OCI-LY1 (cell line): ENCODE measurements around the gene SNX24.

Source experiments
- H2AFZ ChIP-seq: fragments of 200-600 bp; sonication (generic), shearing (Covaris generic); 2 replicates; pipeline ENCODE4 v1.6.0; 2014; ENCODE audit warnings: antibody characterized with exemption, mild to moderate bottlenecking, low read length
- H3F3A ChIP-seq: fragments of 200-600 bp; sonication (generic), shearing (Covaris generic); 2 replicates; pipeline ENCODE4 v1.6.0; 2014; ENCODE audit warnings: mild to moderate bottlenecking, antibody characterized with exemption, low read length, moderate library complexity; ENCODE audit not compliant: insufficient read depth
- H3K27ac ChIP-seq: fragments of 200-600 bp; sonication (generic); 2 replicates; pipeline ENCODE4 v1.5.1; 2014; ENCODE audit warnings: low read length, mixed run types, mild to moderate bottlenecking, low read depth; ENCODE audit not compliant: poor library complexity, severe bottlenecking
- H3K27me3 ChIP-seq: fragments of 200-600 bp; sonication (generic); 2 replicates; pipeline ENCODE4 v1.6.0; 2014; ENCODE audit warnings: antibody characterized with exemption, mild to moderate bottlenecking, low read length, moderate library complexity; ENCODE audit not compliant: insufficient read depth
- H3K36me3 ChIP-seq: fragments of 200-600 bp; sonication (generic); 2 replicates; pipeline ENCODE4 v1.6.1; 2014; ENCODE audit warnings: mild to moderate bottlenecking, antibody characterized with exemption, low read length, moderate library complexity, mixed read lengths; ENCODE audit not compliant: insufficient read depth
- H3K4me1 ChIP-seq: fragments of 200-600 bp; sonication (generic); 2 replicates; pipeline ENCODE4 v1.5.1; 2014; ENCODE audit warnings: mild to moderate bottlenecking, low read length, moderate library complexity; ENCODE audit not compliant: insufficient read depth, severe bottlenecking
- H3K4me2 ChIP-seq: fragments of 200-600 bp; sonication (generic), shearing (Covaris generic); 2 replicates; pipeline ENCODE4 v1.6.1; 2014; ENCODE audit warnings: low read length
- H3K4me3 ChIP-seq: fragments of 200-600 bp; sonication (generic); 2 replicates; pipeline ENCODE4 v1.5.1; 2014; ENCODE audit warnings: low read length, low read depth, mild to moderate bottlenecking, mixed read lengths; ENCODE audit not compliant: poor library complexity, severe bottlenecking
- H3K79me2 ChIP-seq: fragments of 200-600 bp; shearing (Covaris generic); 2 replicates; pipeline ENCODE4 v1.6.1; 2016; ENCODE audit warnings: mixed run types, low read length, mixed read lengths; ENCODE audit not compliant: insufficient read depth
- H3K9ac ChIP-seq: fragments of 200-600 bp; sonication (generic), shearing (Covaris generic); 2 replicates; pipeline ENCODE4 v1.6.1; 2014; ENCODE audit warnings: mild to moderate bottlenecking, low read length, mixed read lengths
- H3K9me2 ChIP-seq: fragments of 200-600 bp; sonication (generic), shearing (Covaris generic); 2 replicates; pipeline ENCODE4 v1.6.1; 2014; ENCODE audit warnings: low read depth, mild to moderate bottlenecking, low read length, mixed read lengths
- H3K9me3 ChIP-seq: fragments of 200-600 bp; shearing (Covaris generic); 2 replicates; pipeline ENCODE4 v1.6.1; 2014; ENCODE audit warnings: low read length, mixed read lengths
- H4K20me1 ChIP-seq: fragments of 200-600 bp; sonication (generic), shearing (Covaris generic); 2 replicates; pipeline ENCODE4 v1.6.0; 2016; ENCODE audit warnings: mild to moderate bottlenecking, low read length; ENCODE audit not compliant: insufficient read depth
- CTCF ChIP-seq: fragments of 200-600 bp; sonication (generic), shearing (Covaris generic); IDR thresholded peaks from 2 replicates; pipeline ENCODE4 v1.5.1; 2017; ENCODE audit warnings: mild to moderate bottlenecking, antibody characterized with exemption, low read length, moderate library complexity, mixed read lengths
- EZH2 ChIP-seq: fragments of 200-600 bp; sonication (generic), shearing (Covaris generic); IDR thresholded peaks from 2 replicates; pipeline ENCODE4 v1.8.0; 2017; ENCODE audit warnings: borderline replicate concordance, mixed run types, mild to moderate bottlenecking, antibody characterized with exemption, low read length, moderate library complexity, mixed read lengths

Gene SNX24

GRCh38 chr5:122937914-122938313 lies 92.5 kb downstream of the SNX24 start:
- Histone ChIP-seq H3K9me3 (no peaks in the 10 kb centered on the region), H3K27ac (no peak overlapping the region), H3K4me1 (no peaks in the 10 kb centered on the region), H3K4me3 (no peak overlapping the region), H4K20me1 (no peaks in the 10 kb centered on the region), H3K36me3 (no peaks in the 10 kb centered on the region), H3K4me2 (no peak overlapping the region), H3K79me2 (no peaks in the 10 kb centered on the region), H3F3A (no peaks in the 10 kb centered on the region), H2AFZ (no peak overlapping the region), H3K9ac (no peak overlapping the region), H3K9me2 (no peaks in the 10 kb centered on the region), H3K27me3 (no peaks in the 10 kb centered on the region)
- TF ChIP-seq CTCF (no peak), EZH2 (no peak)

- H3K4me1 ChIP-seq = no peaks in the 10 kb centered on the region
- H3K4me2 ChIP-seq = no peak overlapping the region
- TF ChIP-seq CTCF (no peak), EZH2 (no peak)
- H3K36me3 ChIP-seq = no peaks in the 10 kb centered on the region
- no peaks in the 10 kb centered on the region for H3K27me3 ChIP-seq
- no peak overlapping the region for H3K27ac ChIP-seq
- H3K9ac ChIP-seq = no peak overlapping the region
- no peak overlapping the region for H3K4me3 ChIP-seq
- H3K79me2 ChIP-seq = no peaks in the 10 kb centered on the region
- H2AFZ ChIP-seq = no peak overlapping the region
- H3F3A ChIP-seq = no peaks in the 10 kb centered on the region
- no peaks in the 10 kb centered on the region for H4K20me1 ChIP-seq
- H3K9me2 ChIP-seq = no peaks in the 10 kb centered on the region
- H3K9me3 ChIP-seq = no peaks in the 10 kb centered on the region
These were observed 95.5 kb downstream of the SNX24 start for GRCh38 chr5:122940890-122941289.

GRCh38 chr5:122941737-122942136 lies 96.3 kb downstream of the SNX24 start:
- H3K9me3 ChIP-seq = no peaks in the 10 kb centered on the region
- no peak overlapping the region for H3K9ac ChIP-seq
- H3K27ac ChIP-seq = no peak overlapping the region
- no peaks in the 10 kb centered on the region for H3K36me3 ChIP-seq
- H3K4me1 ChIP-seq = no peaks in the 10 kb centered on the region
- no peak overlapping the region for H3K4me3 ChIP-seq
- H3K9me2 ChIP-seq = no peaks in the 10 kb centered on the region
- H3K79me2 ChIP-seq = no peaks in the 10 kb centered on the region
- no peak overlapping the region for H2AFZ ChIP-seq
- H3K27me3 ChIP-seq = no peaks in the 10 kb centered on the region
- no peak overlapping the region for H3K4me2 ChIP-seq
- TF ChIP-seq EZH2 = no peak
- no peak for TF ChIP-seq CTCF
- H3F3A ChIP-seq = no peaks in the 10 kb centered on the region
- H4K20me1 ChIP-seq = no peaks in the 10 kb centered on the region
